ENCODE data around the gene ACBD4.

- TF ChIP-seq GABPA (IDR thresholded peaks at IDR 0.05; ENCODE audit: low read depth), result no peak
- TF ChIP-seq CTCF (IDR thresholded peaks at IDR 0.05), result peak; percentile 91
- TF ChIP-seq TCF12 (IDR thresholded peaks at IDR 0.05), result no peak
- TF ChIP-seq YY1 (IDR thresholded peaks at IDR 0.05; ENCODE audit: low read depth), result no peak
- no peak for TF ChIP-seq TAF1 (IDR thresholded peaks at IDR 0.05; ENCODE audit: borderline replicate concordance, low read depth, low read length)
- TF ChIP-seq FOXJ3 (CRISPR knock-in tag; IDR thresholded peaks at IDR 0.05), result no peak
- no peak for TF ChIP-seq TEAD4 (IDR thresholded peaks at IDR 0.05; ENCODE audit: borderline replicate concordance, insufficient read depth)
- no peak for TF ChIP-seq REST (IDR thresholded peaks at IDR 0.05; ENCODE audit: low read depth, low read length)
- TF ChIP-seq RFX5 (IDR thresholded peaks at IDR 0.05; ENCODE audit: low read length), result no peak
- no peak for TF ChIP-seq ZBTB33 (IDR thresholded peaks at IDR 0.05; ENCODE audit: borderline replicate concordance, low read depth)
- TF ChIP-seq POLR2AphosphoS5 (IDR thresholded peaks at IDR 0.05; ENCODE audit: low read depth, low read length), result no peak
- TF ChIP-seq RAD21 (IDR thresholded peaks at IDR 0.05; ENCODE audit: low read length), result peak; percentile 83
- no peak for TF ChIP-seq NFIC (IDR thresholded peaks at IDR 0.05; ENCODE audit: borderline replicate concordance)
Observed at GRCh38 chr17:45098869-45099616, 36.4 kb upstream of the ACBD4 start.

Data from SK-N-SH (cell line).